IMR-90 (cell line): Measurements from ENCODE around the gene CDK14. TPM values are rescaled to one million over a fixed set of nuclear protein-coding genes. Genes with fewer than 3 reads are reported as not detected.
A peak's percentile ranks its signal among the peaks of the same experiment; 100 is the strongest.

Source experiments
- ATAC-seq: fragments of 200-7000 bp; cut with Tn5 transposase; 2 replicates; pipeline ENCODE4 v1.9.1; 2020; ENCODE audit warnings: low read depth, mild to moderate bottlenecking, moderate library complexity
- BruUV-seq: library from RNA; stranded (reverse); fragments of 400-500 nt; replicated peaks from 2 replicates; lab custom pipeline; 2021; lab: Mats Ljungman, UMichigan
- CTCF ChIA-PET: fragments of 300-600 bp; formaldehyde crosslinking; extraction: SDS; loops from one replicate; lab custom pipeline; 2021; ENCODE audit warnings: antibody characterized with exemption; lab: Yijun Ruan, JAX
- POLR2A ChIA-PET: fragments of 300-600 bp; sonication (Branson Sonifier 250); formaldehyde crosslinking; loops from one replicate; lab custom pipeline; 2022; ENCODE audit warnings: antibody characterized with exemption; ENCODE audit not compliant: unreplicated experiment; lab: Charles Lee
- DNase-seq: peaks from one replicate; pipeline ENCODE4 v3.0.0; 2013
- H2AFZ ChIP-seq: replicated peaks from 2 replicates; pipeline ENCODE3; 2013; ENCODE audit warnings: low read length, mild to moderate bottlenecking; ENCODE audit not compliant: poor library complexity
- H2AK5ac ChIP-seq: 2 replicates; pipeline ENCODE4 v1.6.1; 2013; ENCODE audit warnings: low read depth, low read length, inconsistent platforms
- H2AK9ac ChIP-seq: replicated peaks from 2 replicates; pipeline ENCODE3; 2013; ENCODE audit warnings: mild to moderate bottlenecking, low read depth, low read length, moderate library complexity; ENCODE audit not compliant: poor library complexity
- H2BK120ac ChIP-seq: 2 replicates; pipeline ENCODE4 v1.6.1; 2013; ENCODE audit warnings: low read depth, low read length, inconsistent platforms
- H2BK15ac ChIP-seq: 3 replicates; pipeline ENCODE4 v1.6.1; 2013; ENCODE audit warnings: low read depth, low read length, inconsistent platforms
- H2BK20ac ChIP-seq: 2 replicates; pipeline ENCODE4 v1.6.1; 2013; ENCODE audit warnings: low read depth, mild to moderate bottlenecking, inconsistent platforms, low read length, moderate library complexity
- H2BK5ac ChIP-seq: 2 replicates; pipeline ENCODE4 v1.6.1; 2013; ENCODE audit warnings: mild to moderate bottlenecking, low read depth, low read length, inconsistent platforms; ENCODE audit not compliant: poor library complexity, severe bottlenecking
- H3K14ac ChIP-seq: replicated peaks from 2 replicates; pipeline ENCODE4 v1.6.1; 2013; ENCODE audit warnings: low read depth, low read length, inconsistent platforms
- H3K18ac ChIP-seq: 2 replicates; pipeline ENCODE4 v1.6.1; 2013; ENCODE audit warnings: low read depth, low read length, control low read depth
- H3K23ac ChIP-seq: 2 replicates; pipeline ENCODE4 v1.6.1; 2013; ENCODE audit warnings: low read depth, low read length, inconsistent platforms
- H3K27ac ChIP-seq: 2 replicates; pipeline ENCODE4 v1.5.1; 2013; ENCODE audit warnings: mild to moderate bottlenecking, control low read depth, low read length; ENCODE audit not compliant: insufficient read depth
- H3K27me3 ChIP-seq: 2 replicates; pipeline ENCODE4 v1.6.1; 2013; ENCODE audit warnings: low read length; ENCODE audit not compliant: control insufficient read depth, insufficient read depth
- H3K36me3 ChIP-seq: 2 replicates; pipeline ENCODE4 v1.6.1; 2013; ENCODE audit warnings: low read length, mixed read lengths; ENCODE audit not compliant: control insufficient read depth, insufficient read depth
- H3K4ac ChIP-seq: 2 replicates; pipeline ENCODE4 v1.6.1; 2013; ENCODE audit warnings: low read depth, low read length, inconsistent platforms
- H3K4me1 ChIP-seq: 2 replicates; pipeline ENCODE4 v1.6.1; 2013; ENCODE audit warnings: low read length, mixed read lengths; ENCODE audit not compliant: control insufficient read depth, insufficient read depth
- H3K4me2 ChIP-seq: 2 replicates; pipeline ENCODE4 v1.6.1; 2013; ENCODE audit warnings: low read depth, mild to moderate bottlenecking, control low read depth, low read length, moderate library complexity
- H3K4me3 ChIP-seq: 2 replicates; pipeline ENCODE4 v1.5.1; 2013; ENCODE audit warnings: low read depth, mild to moderate bottlenecking, control low read depth, low read length, moderate library complexity; ENCODE audit not compliant: insufficient read depth
- H3K56ac ChIP-seq: 2 replicates; pipeline ENCODE4 v1.6.1; 2013; ENCODE audit warnings: low read length, inconsistent platforms; ENCODE audit not compliant: insufficient read depth; ENCODE audit errors: extremely low read depth
- H3K79me1 ChIP-seq, 2 experiments: 2 replicates each; pipeline ENCODE4 v1.6.1; 2013; ENCODE audit warnings: low read length in 2 of 2, inconsistent platforms in 1 of 2, low read depth in 1 of 2
- H3K9ac ChIP-seq: 2 replicates; pipeline ENCODE4 v1.6.1; 2013; ENCODE audit warnings: low read depth, low read length, control low read depth
- H3K9me1 ChIP-seq: 2 replicates; pipeline ENCODE4 v1.6.1; 2013; ENCODE audit warnings: low read length, inconsistent platforms; ENCODE audit not compliant: insufficient read depth
- H3K9me3 ChIP-seq: 2 replicates; pipeline ENCODE4 v1.6.1; 2013; ENCODE audit warnings: low read length; ENCODE audit not compliant: control insufficient read depth, insufficient read depth
- H4K20me1 ChIP-seq: 2 replicates; pipeline ENCODE4 v1.6.1; 2013; ENCODE audit warnings: low read length, inconsistent platforms; ENCODE audit not compliant: insufficient read depth
- H4K5ac ChIP-seq: 2 replicates; pipeline ENCODE4 v1.6.1; 2013; ENCODE audit warnings: mild to moderate bottlenecking, low read depth, low read length, control low read depth
- H4K8ac ChIP-seq, 2 experiments: 2 replicates each; pipeline ENCODE4 v1.6.1; 2013; ENCODE audit warnings: low read depth in 2 of 2, low read length in 2 of 2, control low read depth in 1 of 2, inconsistent platforms in 1 of 2
- H4K91ac ChIP-seq: 2 replicates; pipeline ENCODE4 v1.6.1; 2013; ENCODE audit warnings: low read depth, low read length, inconsistent platforms; ENCODE audit not compliant: insufficient read depth
- CEBPB ChIP-seq: IDR thresholded peaks from 2 replicates; pipeline ENCODE4 v1.6.1; 2012; ENCODE audit warnings: low read depth, low read length, improper control_type of control experiment
- RAD21 ChIP-seq: IDR thresholded peaks from 2 replicates; pipeline ENCODE4 v1.6.1; 2012; ENCODE audit warnings: low read length, improper control_type of control experiment
- WGBS, 2 experiments: methylation state at CpG; one replicate each; pipeline versions ENCODE4 v1.1.5 to v1.1.7; 2013; ENCODE audit warnings: missing lambda C conversion rate in 2 of 2; ENCODE audit not compliant: insufficient read length in 1 of 2; ENCODE audit errors: extremely low coverage in 2 of 2; 5-methylcytosine and 5-hydroxymethylcytosine counted together
- dilution Hi-C: fragments of 300-500 bp; cut with HindIII; formaldehyde crosslinking; loops from one replicate; pipeline ENCODE4 v1.14.3; 2018; ENCODE audit warnings: low sequenced_read_pairs; ENCODE audit not compliant: unreplicated experiment
- in situ Hi-C: fragments of 300-500 bp; cut with MboI; formaldehyde crosslinking; loops from 3 replicates; pipeline ENCODE4 v1.14.3; 2019; ENCODE audit warnings: low sequenced_read_pairs, inconsistent platforms, mixed read lengths
- intact Hi-C: fragments of 100-400 bp; cut with micrococcal nuclease; formaldehyde crosslinking; loops from 2 replicates; pipeline ENCODE4 v1.10.0; 2022
- polyA plus RNA-seq, 3 experiments: library from polyadenylated mRNA; depleted of rRNA; stranded (reverse); fragments of >200 nt; gene quantifications; 2 replicates each; pipeline ENCODE4 v1.2.3, GENCODE V29; 2012; ENCODE audit warnings: low replicate concordance in 1 of 3
- total RNA-seq: library from RNA; depleted of rRNA; stranded (reverse); fragments of >200 nt; gene quantifications from 2 replicates; pipeline ENCODE4 v1.2.3, GENCODE V29; 2012

The CDK14 gene
- total and polyA plus RNA-seq, 2 of the 4 experiments (the other 2 are of a cell fraction) = 10.1 to 29.6 TPM

DNA sequence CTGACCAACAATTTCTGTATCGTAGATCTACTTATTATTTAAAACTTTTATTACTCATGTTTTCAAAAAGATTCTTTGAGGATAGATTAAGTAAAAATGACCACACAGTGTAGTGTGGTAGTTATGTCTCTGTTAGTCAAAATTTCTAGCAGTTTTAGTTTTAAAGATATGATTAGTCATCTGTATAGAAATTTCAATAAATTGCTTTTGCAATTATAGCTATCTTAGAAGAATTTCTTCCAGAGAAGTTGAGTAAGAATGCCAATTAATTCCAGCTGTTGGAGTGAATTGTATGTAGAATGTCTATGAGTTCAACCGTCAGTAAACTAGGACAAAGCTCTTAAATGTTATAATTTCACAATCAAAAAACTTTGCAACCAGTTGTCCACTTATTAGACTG is 229.7 kb downstream of the CDK14 start:
- Histone ChIP-seq H3K4me1 (peaks cover 3% of the 10 kb centered on the region; the same call in 1 of the 2 replicates), H4K8ac (no peak overlapping the region), H3K56ac (no peak overlapping the region), H3K9ac (no peak overlapping the region), H3K4me2 (no peak overlapping the region), H3K18ac (no peak overlapping the region), H2BK15ac (no peak overlapping the region), H3K4me3 (no peak overlapping the region), H2BK20ac (no peak overlapping the region), H3K36me3 (no peaks in the 10 kb centered on the region), H3K79me1 (peaks cover 3 to 6% of the 10 kb centered on the region in 2 experiments; a peak in 1 of 4 replicates), H4K5ac (no peak overlapping the region), H2BK120ac (no peak overlapping the region), H3K27me3 (no peaks in the 10 kb centered on the region), H2BK5ac (peak overlapping the region; percentile 46), H3K23ac (no peak overlapping the region), H3K9me1 (no peaks in the 10 kb centered on the region), H2AK5ac (no peak overlapping the region), H3K27ac (no peak overlapping the region), H3K4ac (no peak overlapping the region), H4K91ac (no peak overlapping the region), H2AK9ac (no peak overlapping the region), H3K14ac (no peak overlapping the region), H4K20me1 (no peaks in the 10 kb centered on the region), H2AFZ (no peak overlapping the region), H3K9me3 (peaks cover 9% of the 10 kb centered on the region)
- TF ChIP-seq CEBPB (peak; percentile 78), RAD21 (no peak)
- dilution Hi-C loops = no loop called here
- peak; percentile 80 for DNase-seq
- no CpG with 5 or more reads among the region's 2 CpGs for WGBS, 2 experiments
- in situ Hi-C loops = no loop called here
- ChIA-PET CTCF (no interaction called here), POLR2A (no interaction called here)
- no TSS peak for BruUV-seq
- peak; percentile 68 for ATAC-seq
- intact Hi-C loops = no loop called here
